Measurements from ENCODE around the gene HIVEP1.

The HIVEP1 gene

DNA sequence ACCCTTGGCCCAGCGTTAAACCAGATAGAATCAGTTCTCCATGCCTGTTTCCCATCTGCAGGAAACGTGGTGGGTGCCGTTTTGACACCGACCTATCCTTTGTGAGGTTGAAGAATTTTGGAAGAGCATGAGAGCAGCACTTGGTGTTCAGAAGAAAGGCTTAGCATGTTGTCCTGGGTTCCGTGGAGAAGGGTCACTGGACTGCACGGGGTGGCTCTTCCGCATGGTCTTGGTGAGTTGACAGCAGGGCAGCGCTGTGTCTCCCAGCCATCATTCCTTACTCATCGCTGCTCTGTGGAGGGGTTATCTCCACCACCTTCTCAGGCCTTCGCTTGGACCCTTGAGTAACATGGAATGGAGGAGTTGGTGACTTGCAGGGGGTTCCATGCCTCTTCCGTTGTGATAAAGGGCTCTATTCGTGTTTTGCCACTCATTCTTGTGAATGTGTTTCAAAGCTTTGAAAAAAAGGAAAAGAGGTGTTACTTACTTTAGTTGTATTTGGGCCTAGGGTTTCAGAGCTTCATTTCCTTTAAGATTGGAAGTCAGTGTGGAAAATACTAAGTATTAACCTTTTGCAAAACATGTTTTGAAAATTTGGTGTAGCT lies 8.2 kb downstream of the HIVEP1 start:
- DNase-seq (ENCODE audit: low read depth) = no peak

DNA sequence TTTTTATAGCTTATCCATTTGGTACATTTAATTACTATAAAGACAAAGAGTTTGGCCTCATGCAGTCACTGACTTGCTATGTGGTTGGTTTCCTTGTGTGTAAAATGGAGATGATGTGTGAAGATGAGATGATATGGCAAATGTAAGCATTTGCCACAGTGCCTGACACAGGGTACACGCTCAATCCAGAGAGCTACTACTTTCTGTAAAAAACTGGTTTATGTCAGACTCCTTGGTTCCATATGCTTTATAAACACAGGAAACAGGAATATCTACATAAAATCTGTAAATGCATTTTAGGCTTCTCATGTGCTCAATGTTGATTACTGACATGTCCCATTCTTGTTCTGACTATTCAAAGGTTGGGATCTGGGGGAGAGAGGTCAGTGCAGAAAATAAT lies 10.4 kb downstream of the HIVEP1 start:
- DNase-seq (ENCODE audit: low read depth) = no peak

DNA sequence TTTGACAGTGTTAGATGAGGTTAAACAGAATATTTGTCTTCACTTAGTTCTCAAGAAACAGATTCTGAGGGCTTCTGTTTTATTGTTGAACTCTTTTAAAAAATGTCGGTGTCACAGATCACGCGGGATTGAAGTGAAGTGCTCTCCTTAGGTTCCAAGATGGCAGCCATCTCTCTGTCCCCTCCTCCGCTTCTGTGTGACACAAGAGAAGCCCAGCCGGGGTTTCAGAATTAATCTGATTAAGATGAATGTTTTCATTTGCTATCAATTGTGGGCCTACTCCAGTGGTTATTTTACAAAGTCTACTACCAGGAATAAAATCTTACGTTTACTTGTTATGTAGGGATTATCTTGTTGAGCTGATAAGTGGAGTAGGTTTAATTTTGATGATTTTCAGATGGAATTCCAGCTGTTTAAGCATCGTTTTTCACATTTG lies 10.9 kb downstream of the HIVEP1 start:
- no peak for DNase-seq (ENCODE audit: low read depth)

DNA sequence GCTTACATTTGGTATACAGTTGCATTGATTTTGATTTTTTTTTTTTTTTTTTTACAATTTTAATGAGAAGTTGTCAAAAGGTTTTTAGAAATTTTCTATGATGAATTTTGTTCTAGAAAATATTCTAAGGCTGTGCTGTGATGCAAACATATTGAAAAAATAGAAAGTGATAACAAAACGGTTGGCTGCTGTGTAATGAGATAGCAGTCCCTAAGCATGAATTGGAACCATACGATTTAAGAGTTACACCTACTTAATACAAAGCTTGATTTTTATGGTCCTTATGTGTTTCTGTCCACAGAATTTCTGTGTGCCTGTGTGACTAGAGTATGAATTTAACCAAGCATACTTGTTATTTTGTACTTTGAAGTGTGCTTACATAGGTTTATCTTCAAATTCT lies 12.1 kb downstream of the HIVEP1 start:
- DNase-seq (ENCODE audit: low read depth) = no peak

DNA sequence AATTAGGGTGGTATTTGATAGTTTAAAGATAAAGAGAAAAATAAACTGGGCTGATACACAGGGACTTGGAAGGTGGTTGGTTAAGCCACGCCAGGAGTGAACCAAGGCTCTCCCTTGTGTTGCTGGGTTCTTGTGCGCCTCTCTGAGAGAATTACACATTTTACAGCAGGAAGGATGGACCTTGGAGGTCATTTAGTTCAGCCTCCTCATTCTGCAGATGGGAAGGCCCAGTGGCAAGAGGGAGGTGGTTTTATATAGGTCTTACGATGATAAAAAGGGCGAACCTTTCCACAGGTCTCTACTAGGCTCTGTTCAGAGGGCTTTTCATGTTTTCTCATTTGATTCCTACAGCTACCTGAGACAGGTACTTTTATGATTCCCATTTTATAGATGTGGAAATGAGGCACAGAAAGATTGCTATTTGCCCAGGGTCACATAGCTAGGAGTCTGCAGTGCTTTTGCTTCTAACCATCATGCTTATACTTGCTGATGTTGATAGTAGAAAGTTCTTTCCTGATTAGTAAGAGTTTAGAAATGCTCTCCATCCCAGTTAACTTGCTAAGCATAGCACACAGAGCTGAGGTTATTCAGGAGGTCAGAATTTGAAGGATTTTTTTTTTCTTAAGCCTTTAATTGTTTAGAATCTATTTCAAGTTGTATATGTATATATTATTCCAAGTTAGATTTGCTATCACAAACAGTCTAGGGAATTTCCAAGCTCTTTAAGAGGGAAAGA lies 12.8 kb downstream of the HIVEP1 start:
- DNase-seq (ENCODE audit: low read depth) = no peak

DNA sequence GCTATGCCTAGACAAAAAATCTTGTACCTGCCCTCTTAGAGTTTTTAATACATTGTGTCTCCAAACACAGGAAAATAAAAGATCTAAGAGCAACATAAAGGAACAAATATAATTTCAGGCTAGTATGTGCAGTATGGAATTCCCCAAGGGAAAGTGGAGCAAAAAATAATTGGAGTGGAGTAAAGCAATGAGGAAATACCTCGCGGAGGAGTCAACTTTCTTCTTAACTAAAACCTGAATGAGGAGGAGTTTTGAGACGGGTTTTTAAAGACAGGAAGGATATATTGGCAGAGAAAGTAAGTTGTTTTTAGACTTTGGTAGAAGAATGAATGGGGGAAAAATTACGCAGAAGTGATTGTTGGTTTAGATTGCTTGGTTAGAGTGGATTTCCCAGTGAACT lies 14.0 kb downstream of the HIVEP1 start:
- no peak for DNase-seq (ENCODE audit: low read depth)

DNA sequence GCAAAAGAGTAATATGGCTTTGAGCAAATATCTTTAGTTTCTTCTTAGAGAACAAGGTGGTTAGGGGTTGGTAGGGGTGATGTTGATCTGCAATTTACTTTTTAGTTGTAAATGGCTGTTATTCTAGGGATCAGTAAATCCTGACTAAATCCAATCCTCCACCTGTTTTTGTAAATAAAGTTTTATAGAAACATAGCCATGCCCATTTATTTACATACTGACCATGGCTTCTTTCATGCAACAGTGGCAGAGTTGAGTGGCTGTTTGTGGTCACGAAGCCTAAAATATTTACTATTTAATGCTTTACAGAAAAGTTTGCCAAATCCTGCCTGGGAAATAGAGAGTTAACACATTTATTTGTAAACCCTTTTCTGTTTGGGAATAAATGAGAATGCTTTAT lies 14.7 kb downstream of the HIVEP1 start:
- DNase-seq (ENCODE audit: low read depth) = no peak

DNA sequence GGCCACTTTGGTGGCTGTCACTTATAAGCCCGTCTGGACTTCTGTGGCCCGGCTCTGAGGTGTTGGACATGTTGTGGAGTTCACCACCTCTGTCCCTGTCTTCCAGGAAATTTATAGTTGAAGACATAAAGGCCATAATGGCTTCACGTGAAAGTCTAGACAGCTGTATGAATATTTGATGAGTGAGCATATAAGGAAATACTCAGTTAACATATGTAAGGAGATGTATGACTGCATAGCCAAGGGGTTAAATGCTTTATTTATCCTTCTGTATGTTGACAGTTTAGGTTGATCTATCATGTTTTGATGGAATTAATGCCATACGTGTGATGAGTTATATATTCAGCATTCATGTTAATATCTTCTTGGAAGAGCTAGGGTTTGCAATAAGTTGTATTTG lies 16.1 kb downstream of the HIVEP1 start:
- DNase-seq (ENCODE audit: low read depth) = no peak

DNA sequence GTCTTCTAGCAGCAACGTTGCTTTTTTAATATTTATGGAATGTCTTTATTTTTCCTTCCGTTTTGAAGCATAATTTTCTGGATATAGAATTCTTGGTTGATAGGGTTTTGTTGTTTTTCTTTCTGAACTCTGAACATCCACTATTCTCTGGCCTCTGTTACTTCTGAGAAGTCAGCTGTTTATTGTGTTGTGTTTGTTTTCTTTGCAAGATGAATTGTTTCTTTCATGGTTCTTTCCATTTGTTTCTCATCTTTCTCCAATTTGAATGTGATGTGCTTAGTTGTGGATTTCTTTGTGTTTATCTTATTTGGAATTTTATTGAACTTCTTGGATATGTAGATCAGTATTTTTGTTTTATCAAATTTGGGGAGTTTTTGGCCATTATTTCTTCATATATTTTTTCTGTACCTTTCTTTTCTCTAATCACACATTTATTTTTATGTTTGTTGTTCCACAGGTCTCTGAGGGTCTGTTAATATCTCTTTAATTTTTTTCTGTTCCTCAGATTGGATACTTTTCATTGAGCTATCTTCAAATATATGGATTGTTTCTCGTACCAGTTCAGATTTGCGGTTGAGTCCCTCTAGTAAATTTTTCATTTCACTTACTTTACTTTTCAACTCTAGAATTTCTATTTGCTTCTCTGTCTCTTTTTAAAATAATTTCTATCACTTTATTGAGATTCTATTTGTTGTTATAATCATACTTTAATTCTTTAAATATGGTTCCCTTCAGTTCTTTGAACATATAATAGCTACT lies 18.0 kb downstream of the HIVEP1 start:
- DNase-seq (ENCODE audit: low read depth) = no peak

DNA sequence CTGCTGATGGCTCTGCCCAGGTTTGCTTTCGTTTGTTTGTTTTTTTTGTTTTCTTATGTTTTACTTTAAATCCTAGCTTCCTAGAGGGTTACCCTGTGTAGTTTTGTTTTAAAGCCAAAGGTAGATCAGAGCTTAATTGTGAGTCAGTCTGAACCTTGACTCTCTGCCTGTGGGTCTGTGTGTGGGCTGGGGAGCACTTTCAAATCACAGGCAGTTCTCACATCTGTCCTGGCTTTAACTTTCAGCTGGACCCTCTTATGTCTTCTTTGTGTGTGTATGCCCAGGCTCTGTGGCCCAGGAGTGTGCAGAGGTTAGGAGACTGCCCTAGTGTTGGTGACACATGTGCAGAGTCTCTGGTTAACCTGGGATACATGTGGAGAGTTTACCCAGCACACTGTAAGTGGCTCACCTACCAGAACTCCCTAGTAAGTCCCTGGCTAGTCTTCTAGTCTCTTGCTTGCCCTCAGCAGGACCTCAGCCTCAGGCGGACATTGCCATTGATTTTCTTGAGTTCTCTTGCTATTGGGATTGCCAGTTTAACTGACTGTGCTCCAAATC lies 19.0 kb downstream of the HIVEP1 start:
- no peak for DNase-seq (ENCODE audit: low read depth)

DNA sequence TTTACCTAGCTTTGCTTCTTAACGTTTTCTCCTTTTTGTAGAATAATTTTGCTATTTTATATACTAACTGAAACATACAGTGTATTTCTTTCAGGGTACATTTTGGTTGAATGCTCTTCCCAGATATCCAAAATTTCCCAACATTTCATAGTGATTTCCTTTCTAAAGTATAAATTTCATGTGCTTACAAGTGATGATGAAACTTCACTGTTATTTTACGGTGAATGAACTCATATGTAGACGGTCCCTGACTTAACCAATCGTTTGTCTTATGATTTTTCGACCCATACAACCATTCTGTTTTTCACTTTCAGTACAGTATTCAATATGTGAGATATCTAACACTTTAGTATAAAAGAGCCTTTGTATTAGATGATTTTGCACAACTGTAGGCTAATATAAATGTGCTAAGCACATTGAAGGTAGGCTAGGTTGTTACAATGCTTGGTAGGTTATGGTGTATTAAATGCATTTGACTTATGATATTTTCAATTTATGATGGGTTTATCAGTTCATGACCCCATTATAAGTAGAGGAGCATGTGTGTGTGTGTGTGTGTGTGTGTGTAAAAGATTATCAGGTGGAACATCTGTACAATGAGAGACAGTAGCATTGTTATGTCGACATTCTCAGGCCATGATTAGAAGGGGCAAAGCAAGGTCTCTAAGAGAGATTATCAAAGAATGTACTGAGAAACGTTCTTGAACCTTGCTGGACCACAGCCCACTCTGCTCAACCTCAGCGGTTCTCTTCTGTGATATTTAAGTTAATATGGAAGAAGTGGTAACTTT lies 20.9 kb downstream of the HIVEP1 start:
- no peak for DNase-seq (ENCODE audit: low read depth)

DNA sequence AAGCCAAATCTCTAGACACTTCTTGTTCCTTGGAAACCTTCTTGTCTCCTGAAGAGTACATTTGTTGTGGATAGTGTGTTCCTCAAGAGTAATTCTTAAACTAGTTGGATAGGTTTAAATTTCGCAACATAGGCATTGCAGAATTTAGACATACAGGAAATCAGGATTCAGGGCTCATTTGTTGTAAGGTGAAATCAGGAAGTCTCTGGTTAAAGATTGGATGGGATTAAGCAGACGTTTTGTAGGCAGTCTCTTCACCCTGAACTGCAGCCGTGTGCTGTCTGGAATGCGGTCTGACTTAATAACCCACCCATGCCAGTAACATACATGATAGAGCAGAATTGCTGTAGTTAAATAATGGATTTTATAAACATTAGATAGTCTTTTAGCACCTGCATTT lies 21.7 kb downstream of the HIVEP1 start:
- no peak for DNase-seq (ENCODE audit: low read depth)

DNA sequence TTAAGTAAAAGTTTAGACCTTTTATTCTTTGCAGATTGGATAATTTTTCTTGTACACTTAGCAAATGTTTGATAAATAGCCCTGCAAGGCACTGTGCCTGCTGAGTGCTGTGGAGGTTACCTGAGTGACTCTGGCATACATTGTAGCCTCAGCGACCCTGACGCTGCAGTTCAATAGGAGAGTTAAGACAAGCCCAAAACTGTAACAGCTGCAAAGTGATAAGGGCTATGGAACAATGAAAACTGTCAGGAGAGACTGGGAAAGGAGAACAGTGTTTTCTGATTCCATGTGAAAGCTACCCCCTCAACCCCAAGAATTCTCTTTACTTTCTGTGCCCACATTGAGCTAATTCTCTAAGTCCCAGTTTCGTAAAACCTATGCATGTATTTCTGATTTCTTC lies 22.2 kb downstream of the HIVEP1 start:
- no peak for DNase-seq (ENCODE audit: low read depth)

DNA sequence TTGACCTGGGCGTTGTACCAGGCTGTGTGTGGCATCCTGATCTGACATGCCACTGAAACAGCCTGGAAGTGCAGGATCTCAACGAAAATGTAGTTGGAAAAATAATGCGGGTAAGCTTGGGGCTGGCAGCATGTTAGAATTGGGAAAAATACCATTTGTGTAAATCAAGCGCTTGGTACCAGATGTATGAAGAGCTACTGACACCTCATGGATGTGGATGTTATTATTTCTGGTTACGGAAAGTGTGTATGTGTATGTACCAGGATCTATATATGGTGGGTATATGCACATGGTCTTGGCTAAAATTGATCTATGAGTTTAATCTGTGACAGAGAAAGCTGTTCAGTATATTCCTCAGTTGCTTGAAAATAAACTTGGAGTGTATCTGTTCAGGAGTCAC lies 22.7 kb downstream of the HIVEP1 start:
- DNase-seq (ENCODE audit: low read depth) = no peak

DNA sequence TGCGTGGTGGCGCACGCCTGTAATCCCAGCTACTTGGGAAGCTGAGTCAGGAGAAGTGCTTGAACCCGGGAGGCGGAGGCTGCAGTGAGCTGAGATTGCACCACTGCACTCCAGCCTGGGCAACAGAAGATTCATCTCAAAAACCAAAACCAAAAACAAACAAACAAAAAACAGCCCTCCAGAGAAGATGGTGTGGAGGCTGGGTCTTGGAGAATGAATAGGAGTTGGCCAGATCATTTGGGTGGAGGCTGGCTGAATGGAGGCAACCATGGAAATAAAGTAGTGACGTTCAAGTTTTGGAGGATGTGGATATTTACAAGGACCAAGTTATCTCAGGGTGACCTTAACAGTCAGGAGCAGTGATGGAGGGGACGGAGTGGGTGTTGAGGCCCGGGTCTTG lies 24.7 kb downstream of the HIVEP1 start:
- DNase-seq (ENCODE audit: low read depth) = no peak

DNA sequence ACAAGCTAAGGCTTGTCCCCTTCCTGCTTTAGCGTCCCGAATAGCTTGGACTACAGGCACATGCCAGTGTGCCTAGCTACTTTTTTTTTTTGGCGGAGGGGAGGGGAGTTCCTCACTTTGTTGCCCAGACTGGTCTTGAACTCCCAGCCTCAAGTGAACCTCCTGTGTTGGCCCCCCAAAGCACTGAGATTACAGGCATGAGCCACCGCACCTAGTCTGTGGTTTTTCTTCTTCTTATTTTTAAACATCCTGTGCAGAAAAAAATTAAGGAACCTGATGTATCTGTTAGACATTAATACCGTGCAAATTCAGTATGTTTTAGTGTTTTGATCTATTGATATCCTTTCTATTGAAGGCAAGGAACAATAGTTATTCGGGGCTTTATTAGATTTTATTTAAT lies 25.7 kb downstream of the HIVEP1 start:
- DNase-seq (ENCODE audit: low read depth) = no peak

DNA sequence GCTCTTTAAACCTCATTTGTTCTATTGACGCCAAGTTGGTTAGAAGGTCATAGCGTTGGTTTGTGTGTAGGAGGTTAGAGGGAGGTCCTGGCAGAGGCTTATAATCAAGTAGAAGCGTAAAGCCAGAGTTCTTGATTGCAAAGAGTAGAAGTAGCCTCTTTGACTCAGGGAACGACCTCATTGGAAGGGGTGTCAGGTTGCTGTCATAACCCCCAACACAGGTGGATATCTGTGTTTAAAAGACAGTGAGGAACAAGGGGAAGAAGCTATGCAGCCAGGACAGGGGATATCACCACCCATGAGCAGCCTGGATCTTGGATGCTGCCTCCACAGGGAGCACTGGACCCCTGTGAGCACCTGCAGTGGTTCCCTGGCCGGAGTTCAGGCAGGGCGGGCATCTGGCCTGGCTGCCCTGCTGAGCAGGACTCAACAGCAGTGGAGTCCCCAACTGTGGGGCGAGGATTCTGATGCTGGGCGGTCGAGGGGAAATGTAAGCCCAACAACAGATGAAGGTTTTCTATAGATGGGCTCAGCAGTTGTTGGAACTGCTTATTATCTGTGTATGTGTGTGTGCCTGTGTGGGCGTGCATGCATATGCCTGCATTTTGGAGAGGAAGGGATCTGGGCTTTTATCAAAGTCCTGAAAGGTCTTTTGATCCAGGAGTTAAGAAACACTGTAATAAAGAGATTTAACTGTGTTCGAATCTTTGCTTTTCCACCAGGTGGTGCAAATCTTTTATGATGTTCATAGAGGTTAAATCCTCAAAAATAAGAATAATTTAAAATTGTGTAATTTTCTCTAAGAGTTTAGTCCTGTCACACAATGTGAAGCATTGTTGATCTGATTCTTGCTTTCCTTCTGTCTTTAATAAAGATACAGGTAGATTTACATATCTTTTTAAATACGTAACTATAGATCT lies 27.7 kb downstream of the HIVEP1 start:
- no peak for DNase-seq (ENCODE audit: low read depth)

DNA sequence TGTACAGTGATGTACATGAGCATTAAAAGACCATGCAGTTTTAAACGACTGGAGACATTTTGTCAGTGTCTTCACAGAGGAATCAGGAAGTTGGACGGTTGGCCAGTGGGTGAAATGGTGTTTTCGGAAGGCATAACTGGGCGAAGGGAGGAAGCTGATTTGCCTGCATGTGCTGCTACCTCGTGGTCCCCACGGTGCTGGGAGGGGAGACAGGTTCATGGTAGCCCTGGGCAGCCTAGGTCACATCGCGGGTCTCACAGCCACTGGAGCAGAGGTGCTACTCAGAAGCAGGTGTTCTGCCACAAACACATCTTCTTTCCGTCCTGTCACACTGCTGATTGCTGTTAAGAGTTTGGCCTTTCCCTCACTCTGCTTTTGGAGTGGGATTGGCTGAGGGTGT lies 35.2 kb downstream of the HIVEP1 start:
- DNase-seq (ENCODE audit: low read depth) = no peak

DNA sequence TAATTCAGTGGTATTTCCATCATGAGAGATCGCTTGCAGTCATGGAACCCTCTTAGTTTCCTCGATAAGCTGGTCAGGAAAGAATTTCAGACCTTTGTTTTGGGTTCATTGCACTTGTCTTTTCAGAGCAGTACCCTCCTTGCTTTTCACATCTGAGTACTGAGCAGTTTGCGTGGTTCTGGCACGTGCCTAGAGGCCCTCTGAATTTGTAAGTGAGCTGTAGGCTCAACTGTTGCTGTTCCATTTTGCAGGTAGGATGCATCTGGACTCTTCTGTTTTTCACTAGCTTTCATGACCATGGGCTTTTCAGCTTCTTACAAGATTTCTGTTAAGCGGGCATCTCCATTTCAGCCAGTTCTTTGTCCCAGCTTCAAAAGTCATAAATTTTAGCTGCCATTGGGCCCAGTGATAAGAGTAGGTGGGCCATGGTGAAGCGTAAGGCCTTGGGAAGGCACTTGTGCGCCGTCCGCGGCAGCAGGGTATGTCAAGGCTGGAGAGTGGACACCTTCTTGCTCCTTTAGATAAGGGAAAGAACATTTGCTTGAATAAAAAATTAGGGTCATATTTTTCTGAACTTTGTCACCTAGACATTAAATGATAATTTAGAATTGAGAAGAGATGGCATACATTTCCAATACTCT lies 35.8 kb downstream of the HIVEP1 start:
- DNase-seq (ENCODE audit: low read depth) = no peak

DNA sequence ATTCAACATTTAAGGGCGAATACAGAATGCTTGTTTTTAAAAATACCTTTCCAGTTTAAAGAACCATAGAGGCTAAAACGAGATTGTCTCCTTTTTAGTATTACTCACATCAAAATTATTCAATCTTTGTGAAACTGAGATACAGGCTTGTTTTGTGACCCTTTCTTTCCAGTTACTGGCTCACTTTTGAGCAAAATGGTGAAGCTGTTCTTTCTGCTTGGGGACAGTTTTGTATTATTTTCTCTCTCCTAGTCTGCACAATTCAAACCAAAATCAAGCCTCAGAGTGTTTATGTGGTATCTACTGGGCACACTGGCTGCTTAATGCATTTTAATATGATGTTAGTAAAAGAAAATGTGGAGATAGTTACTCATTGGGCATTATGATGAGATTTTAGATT lies 36.5 kb downstream of the HIVEP1 start:
- DNase-seq (ENCODE audit: low read depth) = no peak

DNA sequence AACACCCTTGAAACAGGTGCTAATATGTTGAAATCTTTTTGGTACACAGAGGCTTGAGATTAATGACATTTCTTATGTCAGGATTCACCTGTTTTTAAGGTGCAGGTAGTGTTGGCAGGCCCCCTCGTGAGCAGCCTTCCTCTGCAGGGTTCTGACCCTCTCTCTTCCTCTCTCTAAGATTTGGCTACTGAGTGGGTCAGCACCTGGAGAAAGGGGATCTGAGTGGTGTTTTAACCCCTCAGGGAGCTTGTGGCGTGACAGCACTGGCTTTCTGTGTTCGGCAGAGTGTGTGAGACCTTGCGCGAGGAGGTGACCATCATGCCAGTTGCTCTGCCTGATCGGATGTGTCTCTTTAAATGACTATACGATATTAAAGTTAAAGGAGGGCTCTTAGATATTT lies 37.1 kb downstream of the HIVEP1 start:
- no peak for DNase-seq (ENCODE audit: low read depth)

Data from activated T-cell treated with anti-CD3 and anti-CD28 coated beads for 1 hour (primary cell).